OCI-LY1 (cell line): ENCODE results near the gene SIX4.

Experiments used
- H2AFZ ChIP-seq: fragments of 200-600 bp; sonication (generic), shearing (Covaris generic); 2 replicates; pipeline ENCODE4 v1.6.0; 2014; ENCODE audit warnings: antibody characterized with exemption, mild to moderate bottlenecking, low read length
- H3F3A ChIP-seq: fragments of 200-600 bp; sonication (generic), shearing (Covaris generic); 2 replicates; pipeline ENCODE4 v1.6.0; 2014; ENCODE audit warnings: mild to moderate bottlenecking, antibody characterized with exemption, low read length, moderate library complexity; ENCODE audit not compliant: insufficient read depth
- H3K27ac ChIP-seq: fragments of 200-600 bp; sonication (generic); 2 replicates; pipeline ENCODE4 v1.5.1; 2014; ENCODE audit warnings: low read length, mixed run types, mild to moderate bottlenecking, low read depth; ENCODE audit not compliant: poor library complexity, severe bottlenecking
- H3K27me3 ChIP-seq: fragments of 200-600 bp; sonication (generic); 2 replicates; pipeline ENCODE4 v1.6.0; 2014; ENCODE audit warnings: antibody characterized with exemption, mild to moderate bottlenecking, low read length, moderate library complexity; ENCODE audit not compliant: insufficient read depth
- H3K36me3 ChIP-seq: fragments of 200-600 bp; sonication (generic); 2 replicates; pipeline ENCODE4 v1.6.1; 2014; ENCODE audit warnings: mild to moderate bottlenecking, antibody characterized with exemption, low read length, moderate library complexity, mixed read lengths; ENCODE audit not compliant: insufficient read depth
- H3K4me1 ChIP-seq: fragments of 200-600 bp; sonication (generic); 2 replicates; pipeline ENCODE4 v1.5.1; 2014; ENCODE audit warnings: mild to moderate bottlenecking, low read length, moderate library complexity; ENCODE audit not compliant: insufficient read depth, severe bottlenecking
- H3K4me2 ChIP-seq: fragments of 200-600 bp; sonication (generic), shearing (Covaris generic); 2 replicates; pipeline ENCODE4 v1.6.1; 2014; ENCODE audit warnings: low read length
- H3K4me3 ChIP-seq: fragments of 200-600 bp; sonication (generic); 2 replicates; pipeline ENCODE4 v1.5.1; 2014; ENCODE audit warnings: low read length, low read depth, mild to moderate bottlenecking, mixed read lengths; ENCODE audit not compliant: poor library complexity, severe bottlenecking
- H3K79me2 ChIP-seq: fragments of 200-600 bp; shearing (Covaris generic); 2 replicates; pipeline ENCODE4 v1.6.1; 2016; ENCODE audit warnings: mixed run types, low read length, mixed read lengths; ENCODE audit not compliant: insufficient read depth
- H3K9ac ChIP-seq: fragments of 200-600 bp; sonication (generic), shearing (Covaris generic); 2 replicates; pipeline ENCODE4 v1.6.1; 2014; ENCODE audit warnings: mild to moderate bottlenecking, low read length, mixed read lengths
- H3K9me2 ChIP-seq: fragments of 200-600 bp; sonication (generic), shearing (Covaris generic); 2 replicates; pipeline ENCODE4 v1.6.1; 2014; ENCODE audit warnings: low read depth, mild to moderate bottlenecking, low read length, mixed read lengths
- H3K9me3 ChIP-seq: fragments of 200-600 bp; shearing (Covaris generic); 2 replicates; pipeline ENCODE4 v1.6.1; 2014; ENCODE audit warnings: low read length, mixed read lengths
- H4K20me1 ChIP-seq: fragments of 200-600 bp; sonication (generic), shearing (Covaris generic); 2 replicates; pipeline ENCODE4 v1.6.0; 2016; ENCODE audit warnings: mild to moderate bottlenecking, low read length; ENCODE audit not compliant: insufficient read depth
- EZH2 ChIP-seq: fragments of 200-600 bp; sonication (generic), shearing (Covaris generic); IDR thresholded peaks from 2 replicates; pipeline ENCODE4 v1.8.0; 2017; ENCODE audit warnings: borderline replicate concordance, mixed run types, mild to moderate bottlenecking, antibody characterized with exemption, low read length, moderate library complexity, mixed read lengths
- TF ChIP-seq, protein P1 (sequence below): fragments of 200-600 bp; sonication (generic), shearing (Covaris generic); IDR thresholded peaks from 2 replicates; pipeline ENCODE4 v1.5.1; 2017; ENCODE audit warnings: mild to moderate bottlenecking, antibody characterized with exemption, low read length, moderate library complexity, mixed read lengths

SIX4 gene

GRCh38 chr14:60768602-60769001 is 44.5 kb upstream of the SIX4 start:
- H3K9me2 ChIP-seq: no peaks in the 10 kb centered on the region
- TF ChIP-seq EZH2: no peak
- TF ChIP-seq, protein P1, sequence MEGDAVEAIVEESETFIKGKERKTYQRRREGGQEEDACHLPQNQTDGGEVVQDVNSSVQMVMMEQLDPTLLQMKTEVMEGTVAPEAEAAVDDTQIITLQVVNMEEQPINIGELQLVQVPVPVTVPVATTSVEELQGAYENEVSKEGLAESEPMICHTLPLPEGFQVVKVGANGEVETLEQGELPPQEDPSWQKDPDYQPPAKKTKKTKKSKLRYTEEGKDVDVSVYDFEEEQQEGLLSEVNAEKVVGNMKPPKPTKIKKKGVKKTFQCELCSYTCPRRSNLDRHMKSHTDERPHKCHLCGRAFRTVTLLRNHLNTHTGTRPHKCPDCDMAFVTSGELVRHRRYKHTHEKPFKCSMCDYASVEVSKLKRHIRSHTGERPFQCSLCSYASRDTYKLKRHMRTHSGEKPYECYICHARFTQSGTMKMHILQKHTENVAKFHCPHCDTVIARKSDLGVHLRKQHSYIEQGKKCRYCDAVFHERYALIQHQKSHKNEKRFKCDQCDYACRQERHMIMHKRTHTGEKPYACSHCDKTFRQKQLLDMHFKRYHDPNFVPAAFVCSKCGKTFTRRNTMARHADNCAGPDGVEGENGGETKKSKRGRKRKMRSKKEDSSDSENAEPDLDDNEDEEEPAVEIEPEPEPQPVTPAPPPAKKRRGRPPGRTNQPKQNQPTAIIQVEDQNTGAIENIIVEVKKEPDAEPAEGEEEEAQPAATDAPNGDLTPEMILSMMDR: no peak

GRCh38 chr14:60760644-60761364 is 36.7 kb upstream of the SIX4 start:
- peaks cover 12% of the 10 kb centered on the region for H3K4me1 ChIP-seq

More at GRCh38 chr14:60768602-60769001, 44.5 kb upstream of the SIX4 start:
- H3F3A ChIP-seq: no peaks in the 10 kb centered on the region
- no peak overlapping the region for H3K27ac ChIP-seq
- no peak overlapping the region for H3K9ac ChIP-seq
- peaks cover 9% of the 10 kb centered on the region for H3K4me1 ChIP-seq
- peaks cover 3% of the 10 kb centered on the region; the same call in 1 of the 2 replicates for H4K20me1 ChIP-seq
- no peaks in the 10 kb centered on the region for H3K27me3 ChIP-seq
- no peak overlapping the region for H3K4me3 ChIP-seq
- 0 out of 2 replicates have a peak, but pooled peaks cover 12% of the 10 kb centered on the region for H3K79me2 ChIP-seq
- H3K36me3 ChIP-seq: no peaks in the 10 kb centered on the region
- H3K9me3 ChIP-seq: no peaks in the 10 kb centered on the region
- H2AFZ ChIP-seq: no peak overlapping the region
- H3K4me2 ChIP-seq: no peak overlapping the region

DNA sequence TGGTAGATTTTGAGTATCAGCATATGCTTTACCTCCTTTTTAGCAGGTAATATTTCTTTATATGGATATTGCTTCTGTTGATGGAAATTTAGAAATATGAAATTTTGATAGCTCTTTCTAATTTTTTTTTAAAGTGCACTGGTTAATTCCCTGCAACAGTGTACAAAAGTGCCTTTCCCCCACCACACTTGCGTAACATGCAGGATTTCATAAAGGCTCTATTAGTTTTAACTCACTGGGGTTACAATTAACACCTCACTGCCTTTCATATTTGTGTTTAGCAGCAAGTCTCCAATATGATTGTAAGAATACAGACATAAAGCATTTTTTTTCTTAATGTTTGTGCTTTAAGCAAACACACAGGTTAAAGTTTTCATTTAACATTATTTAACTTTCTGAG is 36.1 kb upstream of the SIX4 start:
- no peaks in the 10 kb centered on the region for H3F3A ChIP-seq
- no peak overlapping the region for H3K4me2 ChIP-seq
- H3K27me3 ChIP-seq: no peaks in the 10 kb centered on the region
- no peaks in the 10 kb centered on the region for H3K9me3 ChIP-seq
- no peak overlapping the region for H2AFZ ChIP-seq
- no peaks in the 10 kb centered on the region for H3K9me2 ChIP-seq
- H3K36me3 ChIP-seq: no peaks in the 10 kb centered on the region
- H3K27ac ChIP-seq: no peak overlapping the region
- H3K4me3 ChIP-seq: no peak overlapping the region
- peaks cover 12% of the 10 kb centered on the region for H3K4me1 ChIP-seq
- H4K20me1 ChIP-seq: no peaks in the 10 kb centered on the region
- 0 out of 2 replicates have a peak, but pooled peaks cover 4% of the 10 kb centered on the region for H3K79me2 ChIP-seq
- H3K9ac ChIP-seq: no peak overlapping the region
- TF ChIP-seq EZH2: no peak
- TF ChIP-seq, protein P1: no peak

More at GRCh38 chr14:60760644-60761364, 36.7 kb upstream of the SIX4 start:
- Histone ChIP-seq H3F3A (no peaks in the 10 kb centered on the region), H3K4me2 (no peak overlapping the region), H2AFZ (no peak overlapping the region), H3K27me3 (no peaks in the 10 kb centered on the region), H3K27ac (no peak overlapping the region), H3K4me3 (no peak overlapping the region), H4K20me1 (no peaks in the 10 kb centered on the region), H3K9ac (no peak overlapping the region), H3K79me2 (0 out of 2 replicates have a peak, but pooled peaks cover 4% of the 10 kb centered on the region), H3K9me2 (no peaks in the 10 kb centered on the region), H3K9me3 (no peaks in the 10 kb centered on the region), H3K36me3 (no peaks in the 10 kb centered on the region)
- TF ChIP-seq, protein P1: no peak
- TF ChIP-seq EZH2: no peak
